ENCODE measurements around the gene MPPED1.

MPPED1 gene

DNA sequence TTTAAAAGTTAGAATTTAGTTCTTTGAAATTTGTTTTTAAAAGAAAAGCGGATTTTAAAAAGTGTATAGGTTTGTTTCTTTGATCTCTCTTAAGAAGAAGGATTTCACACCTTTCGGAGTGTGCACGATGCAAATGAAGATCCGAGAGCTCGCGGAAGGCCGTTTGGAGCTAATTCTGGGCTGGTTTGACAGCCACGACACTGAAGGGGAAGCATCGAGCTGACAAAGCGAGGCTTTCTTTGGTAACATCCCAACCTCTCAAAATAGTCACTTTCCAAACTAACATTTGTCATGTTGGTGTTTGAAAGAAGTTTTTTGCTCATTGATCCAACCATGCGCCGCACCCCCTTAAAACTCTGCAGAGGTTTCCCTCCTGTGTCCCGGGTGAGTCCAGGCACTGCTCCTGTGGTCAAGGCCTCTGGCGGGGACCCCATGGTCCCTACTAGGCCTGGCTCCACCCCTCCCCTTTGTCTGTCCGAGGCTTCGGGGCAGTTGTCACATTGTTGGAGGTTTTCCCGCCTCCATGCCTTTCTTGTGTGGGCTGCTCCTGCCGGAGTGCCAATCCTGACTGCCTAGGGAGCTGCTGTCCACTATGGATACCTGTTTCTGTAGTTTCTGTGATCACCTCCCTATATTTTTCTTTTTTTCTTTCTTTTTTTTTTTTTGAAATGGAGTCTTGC lies 39.7 kb downstream of the MPPED1 start:
- Mint-ChIP-seq H3K36me3 (ENCODE audit: low read depth) (no peaks in the 10 kb centered on the region), H3K27me3 (peaks cover 20% of the 10 kb centered on the region), H3K9me3 (no peaks in the 10 kb centered on the region), H3K4me1 (no peaks in the 10 kb centered on the region), H3K4me3 (no peak overlapping the region), H3K27ac (no peak overlapping the region)
- ATAC-seq (no peak), DNase-seq (no peak)

- no peaks in the 10 kb centered on the region for H3K36me3 Mint-ChIP-seq (ENCODE audit: low read depth)
- peaks cover 27% of the 10 kb centered on the region for H3K27me3 Mint-ChIP-seq
- H3K4me1 Mint-ChIP-seq: no peaks in the 10 kb centered on the region
- no peak overlapping the region for H3K4me3 Mint-ChIP-seq
- H3K9me3 Mint-ChIP-seq: no peaks in the 10 kb centered on the region
- ATAC-seq: no peak
- no peak overlapping the region for H3K27ac Mint-ChIP-seq
- no peak for DNase-seq
These were observed 44.0 kb downstream of the MPPED1 start for GRCh38 chr22:43455846-43456245.

DNA sequence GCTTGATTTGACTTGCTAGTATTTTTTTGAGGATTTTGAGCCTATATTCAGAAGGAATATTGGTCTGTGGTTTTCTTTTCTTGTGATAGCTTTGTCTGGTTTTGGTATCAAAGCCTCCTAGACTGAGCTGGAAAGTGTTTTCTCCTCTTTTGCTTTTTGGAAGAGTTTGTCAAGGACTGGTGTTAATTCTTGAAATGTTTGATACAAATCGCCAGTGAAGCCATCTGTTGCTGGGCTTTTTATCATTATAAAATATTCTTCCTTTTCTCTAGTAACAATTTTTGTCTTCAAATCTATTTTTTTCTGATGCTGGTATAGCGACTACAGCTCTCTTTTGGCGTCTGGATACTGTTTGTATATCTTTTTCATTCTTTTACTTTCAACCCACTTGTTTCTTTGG lies 45.2 kb downstream of the MPPED1 start:
- no peak for DNase-seq
- ATAC-seq: no peak
- Mint-ChIP-seq H3K27ac (no peak overlapping the region), H3K27me3 (peaks cover 24% of the 10 kb centered on the region), H3K9me3 (no peaks in the 10 kb centered on the region), H3K36me3 (ENCODE audit: low read depth) (no peaks in the 10 kb centered on the region), H3K4me3 (no peak overlapping the region), H3K4me1 (no peaks in the 10 kb centered on the region)

GRCh38 chr22:43462701-43463100 lies 50.9 kb downstream of the MPPED1 start:
- ATAC-seq (no peak), DNase-seq (no peak)
- no peak overlapping the region for H3K4me3 Mint-ChIP-seq

GRCh38 chr22:43464809-43465208 lies 53.0 kb downstream of the MPPED1 start:
- ATAC-seq (no peak), DNase-seq (no peak)
- Mint-ChIP-seq H3K4me3 (no peak overlapping the region), H3K36me3 (ENCODE audit: low read depth) (peaks cover 5% of the 10 kb centered on the region), H3K4me1 (no peaks in the 10 kb centered on the region), H3K9me3 (peaks cover 15% of the 10 kb centered on the region), H3K27me3 (peaks cover 29% of the 10 kb centered on the region), H3K27ac (no peak overlapping the region)

More at GRCh38 chr22:43462701-43463100, 50.9 kb downstream of the MPPED1 start:
- H3K27me3 Mint-ChIP-seq: peaks cover 24% of the 10 kb centered on the region
- no peak overlapping the region for H3K27ac Mint-ChIP-seq
- H3K36me3 Mint-ChIP-seq (ENCODE audit: low read depth): peaks cover 5% of the 10 kb centered on the region
- no peaks in the 10 kb centered on the region for H3K4me1 Mint-ChIP-seq
- peaks cover 15% of the 10 kb centered on the region for H3K9me3 Mint-ChIP-seq

- ATAC-seq (no peak), DNase-seq (no peak)
- Mint-ChIP-seq H3K4me3 (no peak overlapping the region), H3K27me3 (peaks cover 35% of the 10 kb centered on the region), H3K27ac (no peak overlapping the region), H3K9me3 (peaks cover 15% of the 10 kb centered on the region), H3K36me3 (ENCODE audit: low read depth) (peaks cover 5% of the 10 kb centered on the region), H3K4me1 (no peaks in the 10 kb centered on the region)
These were observed 53.6 kb downstream of the MPPED1 start for GRCh38 chr22:43465291-43466015.

GRCh38 chr22:43466710-43467109 lies 54.9 kb downstream of the MPPED1 start:
- H3K36me3 Mint-ChIP-seq (ENCODE audit: low read depth): peaks cover 5% of the 10 kb centered on the region

DNA sequence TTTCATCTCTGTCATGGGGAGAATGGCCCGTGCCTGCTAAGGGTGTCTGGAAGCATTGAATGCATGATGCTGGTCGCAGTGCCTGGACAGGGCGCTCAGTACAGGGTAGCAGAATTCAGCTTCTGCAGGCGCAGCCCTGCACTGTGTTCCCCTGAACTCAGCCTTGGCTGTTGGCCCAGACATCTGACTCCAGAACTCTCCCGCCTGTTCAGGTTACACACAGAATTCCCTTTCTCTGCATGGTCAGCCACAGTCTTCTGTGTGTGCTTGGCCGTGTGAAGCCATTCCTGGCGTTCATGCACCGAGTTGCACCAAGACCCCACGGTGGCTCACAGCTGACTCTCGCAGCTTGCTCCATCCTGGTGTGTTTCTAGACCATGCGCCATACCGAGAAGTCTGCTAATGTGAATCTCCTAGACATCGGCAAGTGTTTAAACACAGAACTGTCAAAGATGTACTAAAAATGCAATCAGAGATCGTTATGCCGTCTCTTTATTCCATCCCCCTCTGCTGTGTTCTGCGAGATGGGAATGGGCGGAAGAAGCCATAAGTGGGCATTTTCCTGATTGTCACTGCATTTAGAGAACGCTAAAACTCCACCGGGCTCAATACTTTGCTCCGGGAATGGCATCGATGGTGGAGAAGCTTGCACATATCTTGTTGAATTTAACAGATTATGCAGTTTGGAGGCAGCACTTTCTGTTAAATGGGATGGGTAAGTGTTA lies 55.6 kb downstream of the MPPED1 start:
- peaks cover 43% of the 10 kb centered on the region for H3K27me3 Mint-ChIP-seq
- H3K4me3 Mint-ChIP-seq: no peak overlapping the region
- ATAC-seq (no peak), DNase-seq (no peak)
- peaks cover 15% of the 10 kb centered on the region for H3K9me3 Mint-ChIP-seq
- peaks cover 5% of the 10 kb centered on the region for H3K36me3 Mint-ChIP-seq (ENCODE audit: low read depth)
- H3K27ac Mint-ChIP-seq: no peak overlapping the region
- no peaks in the 10 kb centered on the region for H3K4me1 Mint-ChIP-seq

More at GRCh38 chr22:43466710-43467109, 54.9 kb downstream of the MPPED1 start:
- ATAC-seq (no peak), DNase-seq (no peak)
- Mint-ChIP-seq H3K27ac (no peak overlapping the region), H3K27me3 (peaks cover 43% of the 10 kb centered on the region), H3K4me1 (no peaks in the 10 kb centered on the region), H3K4me3 (no peak overlapping the region), H3K9me3 (peaks cover 15% of the 10 kb centered on the region)

DNA sequence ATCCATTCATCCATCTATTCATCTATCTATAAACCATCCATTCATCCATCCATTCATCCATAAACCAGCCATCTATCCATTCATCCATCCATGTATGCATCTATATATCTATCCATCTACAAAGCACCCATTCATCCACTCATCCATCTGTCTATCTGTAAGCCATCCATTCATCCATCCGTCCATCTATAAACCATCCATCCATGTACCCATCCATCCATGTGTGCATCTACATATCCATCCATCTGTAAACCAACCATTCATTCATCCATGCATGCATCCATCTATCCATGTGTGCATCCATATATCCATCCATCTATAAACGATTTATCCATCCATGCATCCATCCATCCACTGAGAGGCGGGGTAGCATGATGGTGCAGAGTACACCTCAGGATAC lies 58.4 kb downstream of the MPPED1 start:
- Mint-ChIP-seq H3K4me3 (no peak overlapping the region), H3K27me3 (peaks cover 40% of the 10 kb centered on the region), H3K4me1 (no peaks in the 10 kb centered on the region), H3K27ac (no peak overlapping the region), H3K36me3 (ENCODE audit: low read depth) (no peaks in the 10 kb centered on the region), H3K9me3 (no peaks in the 10 kb centered on the region)
- no peak for ATAC-seq
- DNase-seq: no peak

- H3K36me3 Mint-ChIP-seq (ENCODE audit: low read depth): no peaks in the 10 kb centered on the region
- no peak overlapping the region for H3K27ac Mint-ChIP-seq
- H3K4me1 Mint-ChIP-seq: no peaks in the 10 kb centered on the region
- no peaks in the 10 kb centered on the region for H3K9me3 Mint-ChIP-seq
- H3K27me3 Mint-ChIP-seq: peaks cover 38% of the 10 kb centered on the region
- no peak for DNase-seq
- no peak overlapping the region for H3K4me3 Mint-ChIP-seq
- no peak for ATAC-seq
These were observed 59.2 kb downstream of the MPPED1 start for GRCh38 chr22:43470941-43471585.

- H3K4me1 Mint-ChIP-seq: no peaks in the 10 kb centered on the region
- no peak overlapping the region for H3K4me3 Mint-ChIP-seq
- no peak overlapping the region for H3K27ac Mint-ChIP-seq
- H3K9me3 Mint-ChIP-seq: no peaks in the 10 kb centered on the region
- ATAC-seq: no peak
- H3K27me3 Mint-ChIP-seq: peaks cover 38% of the 10 kb centered on the region
- DNase-seq: no peak
- no peaks in the 10 kb centered on the region for H3K36me3 Mint-ChIP-seq (ENCODE audit: low read depth)
These were observed 59.9 kb downstream of the MPPED1 start for GRCh38 chr22:43471606-43472135.

- H3K27me3 Mint-ChIP-seq: peaks cover 35% of the 10 kb centered on the region
- H3K4me1 Mint-ChIP-seq: no peaks in the 10 kb centered on the region
- H3K27ac Mint-ChIP-seq: no peak overlapping the region
- H3K36me3 Mint-ChIP-seq (ENCODE audit: low read depth): no peaks in the 10 kb centered on the region
- no peak overlapping the region for H3K4me3 Mint-ChIP-seq
- no peaks in the 10 kb centered on the region for H3K9me3 Mint-ChIP-seq
- no peak for DNase-seq
- no peak for ATAC-seq
These were observed 61.2 kb downstream of the MPPED1 start for GRCh38 chr22:43473031-43473430.

GRCh38 chr22:43473441-43473840 lies 61.6 kb downstream of the MPPED1 start:
- H3K4me3 Mint-ChIP-seq: no peak overlapping the region
- ATAC-seq: no peak
- no peaks in the 10 kb centered on the region for H3K4me1 Mint-ChIP-seq
- peaks cover 31% of the 10 kb centered on the region for H3K27me3 Mint-ChIP-seq
- DNase-seq: no peak
- no peak overlapping the region for H3K27ac Mint-ChIP-seq
- no peaks in the 10 kb centered on the region for H3K36me3 Mint-ChIP-seq (ENCODE audit: low read depth)
- H3K9me3 Mint-ChIP-seq: no peaks in the 10 kb centered on the region

All from activated naive CD8-positive, alpha-beta T cell treated with anti-CD3 and anti-CD28 coated beads, Interleukin-2, amount 50 U/mL, for 24 hours (primary cell).